Pons (tissue), 1 donor: ENCODE data around the gene OR4K13.

ENCODE experiments used
- DNase-seq: peaks from one replicate; pipeline ENCODE4 v3.0.0-alpha.2; 2016; ENCODE audit warnings: low spot score

Gene OR4K13

DNA sequence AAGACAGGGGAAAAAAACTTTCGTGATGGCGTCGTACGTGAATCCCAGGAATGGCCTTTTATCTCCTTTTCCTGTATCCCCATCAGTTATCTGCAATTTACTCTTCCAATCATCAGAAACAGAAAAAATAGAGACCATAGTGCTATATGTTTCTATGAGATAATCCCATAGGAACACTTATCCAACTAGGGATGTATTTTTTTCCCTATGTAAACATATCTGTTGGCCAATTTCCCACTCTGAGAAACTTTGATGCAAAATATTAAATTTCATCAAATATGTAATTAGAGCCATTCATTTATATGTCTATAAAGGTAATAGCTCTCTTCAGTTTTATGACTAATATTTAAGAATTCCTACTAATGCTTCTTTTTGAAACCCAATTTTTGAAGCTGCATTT lies at the start of gene OR4K13:
Gene OR4K13, minus strand, starts transcription at position 101 of the 400 bp plus-strand sequence. CDS start 1,280 bp downstream, outside the sequence.
- no peak for DNase-seq

- no peak for DNase-seq
These were observed 23.9 kb upstream of the OR4K13 start, which contains the start of gene OR4L1 for GRCh38 chr14:20059745-20060144. TSS of gene OR4L1 (plus strand) at chr14:20060045. CDS start at chr14:20060045, 0 bp downstream.

- DNase-seq = no peak
These were observed 12.4 kb upstream of the OR4K13 start for GRCh38 chr14:20048202-20048601.

DNA sequence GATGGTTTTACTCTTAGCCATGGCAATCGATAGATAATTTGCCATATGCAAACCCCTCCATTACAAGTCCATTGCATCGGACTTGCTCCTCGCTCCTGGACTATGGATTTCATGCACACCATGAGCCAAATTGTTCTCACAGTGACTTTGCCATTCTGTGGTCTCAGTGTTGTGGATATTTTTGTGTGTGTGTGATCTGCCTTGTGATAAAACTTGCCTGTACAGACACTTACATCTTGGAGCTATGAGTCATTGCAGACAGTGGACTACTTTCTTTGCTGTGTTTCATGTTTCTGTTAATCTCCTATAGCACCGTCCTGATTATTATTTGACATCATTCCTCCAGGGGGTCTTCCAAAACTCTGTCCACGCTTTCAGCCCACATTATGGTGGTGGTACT lies 8.4 kb upstream of the OR4K13 start:
- DNase-seq = no peak

DNA sequence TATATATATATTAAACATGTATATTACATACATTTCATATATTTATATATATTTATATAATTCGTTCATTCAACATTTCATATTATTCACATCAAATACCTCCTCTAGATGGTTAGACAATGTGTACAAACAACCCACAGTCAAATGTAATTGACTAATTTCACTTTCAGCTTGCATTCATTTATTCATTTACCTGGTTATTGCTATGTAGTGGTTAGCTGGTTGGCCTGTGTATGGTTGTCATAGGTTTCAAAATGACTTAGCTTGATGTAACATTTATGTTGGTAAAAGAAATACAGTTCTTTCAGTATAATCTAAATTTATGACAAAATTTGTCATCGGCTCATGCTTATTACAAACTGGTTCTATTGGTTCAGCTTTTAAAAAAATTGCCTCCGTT lies 389 bp downstream of the OR4K13 start:
- DNase-seq = no peak

DNA sequence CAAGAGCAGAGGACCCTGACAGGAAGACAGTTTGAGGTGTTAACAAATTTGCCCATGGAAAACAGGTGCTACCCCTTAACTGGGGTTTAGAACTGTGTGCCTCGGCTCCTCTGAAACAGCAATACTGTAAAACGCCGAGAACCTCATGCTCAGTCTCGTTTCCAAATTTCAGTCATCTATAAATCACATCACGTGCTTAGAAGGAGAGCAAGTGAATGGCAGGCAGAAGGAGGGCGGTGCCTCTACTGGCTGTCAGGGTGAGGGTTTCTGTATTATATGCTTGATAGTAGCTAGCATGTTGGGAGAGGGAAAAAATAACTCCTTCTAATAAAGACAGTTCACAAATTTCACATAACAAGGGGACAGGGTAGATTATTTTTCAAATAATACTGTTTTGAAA lies 4.8 kb downstream of the OR4K13 start:
- DNase-seq = no peak

GRCh38 chr14:20019257-20019865 lies 16.5 kb downstream of the OR4K13 start, which contains the start of gene OR4K14:
TSS of gene OR4K14 (minus strand) at chr14:20019307. CDS start at chr14:20015193, 4,114 bp downstream.
- no peak for DNase-seq

DNA sequence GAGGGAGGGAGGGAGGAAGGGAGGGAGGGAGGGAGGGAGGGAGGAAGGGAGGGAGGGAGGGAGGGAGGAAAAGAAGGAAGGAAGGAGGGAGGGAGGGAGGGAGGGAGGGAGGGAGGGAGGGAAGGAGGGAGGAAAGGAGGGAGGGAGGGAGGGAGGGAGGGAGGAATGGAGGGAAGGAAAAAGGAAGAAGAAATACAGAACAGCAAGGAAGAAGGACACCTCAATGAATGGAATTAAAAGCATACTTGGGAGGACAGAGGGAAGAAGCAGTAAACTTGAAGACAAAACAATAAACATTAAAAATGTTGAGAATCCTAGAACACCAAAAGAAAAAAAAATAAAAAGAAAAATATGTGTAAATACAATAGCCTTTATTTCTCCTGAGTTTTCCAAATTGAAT lies 27.7 kb downstream of the OR4K13 start:
- DNase-seq = no peak

GRCh38 chr14:20002319-20002718 lies 33.5 kb downstream of the OR4K13 start:
- no peak for DNase-seq

DNA sequence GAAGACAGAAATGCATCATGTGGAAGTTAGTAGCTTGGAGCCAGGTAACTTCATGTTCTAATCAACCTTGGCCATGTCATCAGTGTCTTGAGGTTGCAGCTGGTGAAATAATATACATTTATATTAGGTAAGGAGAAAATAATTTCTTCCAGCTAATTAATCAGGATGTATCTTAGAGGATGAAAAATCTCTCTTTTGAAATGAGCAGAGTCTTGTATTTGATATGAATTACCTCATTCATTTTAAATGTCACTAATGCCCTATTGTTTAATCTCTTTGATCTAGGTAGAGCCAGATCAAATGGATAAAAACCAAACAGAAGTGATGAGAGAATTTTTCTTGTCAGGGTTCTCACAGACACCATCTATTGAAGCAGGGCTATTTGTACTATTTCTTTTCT lies 34.0 kb downstream of the OR4K13 start, which contains the start of gene OR4Q2:
Gene OR4Q2, plus strand, starts transcription at position 301 of the 400 bp plus-strand sequence.
- DNase-seq = no peak

GRCh38 chr14:19993438-19993837 lies 42.4 kb downstream of the OR4K13 start:
- DNase-seq = no peak
